NCI-H1930 (cell line): ENCODE results near the gene KASH5.
"Not testable (repeated sequence)": the region's sequence is repeated elsewhere in the genome, so short reads cannot be mapped to it uniquely, and the experiment has no call there.

Experiments used
- DNase-seq, 2 experiments: peaks; one replicate each; lab custom pipeline; 2025; lab: John Stamatoyannopoulos, UW

Gene KASH5

DNA sequence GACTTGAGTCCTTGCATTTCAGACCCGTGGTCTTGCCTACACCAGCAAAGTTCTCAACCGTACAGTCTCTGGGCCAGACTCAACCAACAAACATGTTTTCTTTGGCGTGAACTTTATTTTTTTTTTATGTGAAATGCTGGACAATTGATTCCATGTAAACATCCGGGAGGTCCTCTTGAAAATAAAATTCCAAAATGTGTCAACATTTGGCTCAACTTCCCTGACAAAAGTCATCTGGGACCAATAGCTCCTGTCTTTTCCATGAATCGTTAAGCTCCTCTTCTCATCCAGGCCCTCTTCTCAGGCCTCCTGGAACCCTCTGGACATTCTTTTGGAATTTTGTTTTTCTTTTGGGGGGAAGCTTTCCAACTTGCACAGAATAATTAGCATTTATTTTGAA, 67.7 kb downstream of the KASH5 start:
- DNase-seq: no peak

DNA sequence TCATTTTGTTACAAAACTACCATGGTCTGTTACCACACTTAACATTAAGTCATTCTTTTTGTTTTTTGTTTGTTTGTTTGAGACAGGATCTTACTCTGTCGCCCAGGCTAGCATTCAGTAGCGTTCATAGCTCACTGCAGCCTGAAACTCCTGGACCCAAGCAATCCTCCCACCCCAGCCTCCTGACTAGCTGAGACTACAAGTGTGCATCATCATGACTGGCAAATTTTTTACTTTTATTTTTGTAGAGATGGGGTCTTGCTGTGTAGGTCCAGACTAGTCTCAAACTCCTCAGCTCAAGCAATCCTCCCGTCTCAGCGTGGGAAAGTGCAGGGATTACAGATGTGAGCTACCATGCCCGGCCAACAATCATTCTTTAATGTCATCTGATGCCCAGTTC, 68.3 kb downstream of the KASH5 start:
- no peak for DNase-seq

DNA sequence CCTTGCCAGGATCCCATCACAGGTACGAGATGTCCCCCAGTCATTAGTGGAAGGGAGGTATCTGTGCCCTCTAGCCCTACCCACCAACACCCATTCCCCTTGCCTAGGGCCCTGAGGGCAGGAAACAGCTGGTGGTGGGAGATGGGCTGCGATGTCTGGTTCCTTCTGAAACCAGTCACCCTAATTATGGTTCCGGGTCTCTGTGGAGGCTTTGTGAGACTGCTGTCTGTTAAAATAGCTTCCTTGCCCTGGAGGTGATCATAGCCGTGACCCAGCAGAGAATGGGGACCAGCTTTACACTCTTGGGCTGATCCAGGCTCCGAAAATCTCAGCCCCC, 70.5 kb downstream of the KASH5 start:
- no peak for DNase-seq

DNA sequence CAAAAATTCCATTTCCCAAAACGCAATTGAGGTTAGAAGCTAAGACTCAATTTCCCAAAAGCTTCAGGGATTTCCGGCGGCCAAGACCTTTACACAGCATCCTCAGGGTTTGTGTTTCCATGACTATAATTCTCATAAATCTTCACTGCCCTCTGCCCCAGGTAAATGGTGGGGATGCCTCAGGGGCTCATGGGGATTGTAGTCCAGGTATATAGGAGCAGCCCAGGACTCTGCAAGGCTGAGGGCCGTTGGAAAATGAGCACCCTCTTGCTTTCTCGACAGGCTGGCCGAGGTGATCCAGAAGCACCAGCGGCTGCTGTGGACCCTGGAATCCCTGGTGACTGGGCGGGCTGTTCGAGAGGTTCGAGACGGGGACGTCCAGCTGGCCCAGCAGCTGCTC, 71.3 kb downstream of the KASH5 start:
- no peak for DNase-seq

DNA sequence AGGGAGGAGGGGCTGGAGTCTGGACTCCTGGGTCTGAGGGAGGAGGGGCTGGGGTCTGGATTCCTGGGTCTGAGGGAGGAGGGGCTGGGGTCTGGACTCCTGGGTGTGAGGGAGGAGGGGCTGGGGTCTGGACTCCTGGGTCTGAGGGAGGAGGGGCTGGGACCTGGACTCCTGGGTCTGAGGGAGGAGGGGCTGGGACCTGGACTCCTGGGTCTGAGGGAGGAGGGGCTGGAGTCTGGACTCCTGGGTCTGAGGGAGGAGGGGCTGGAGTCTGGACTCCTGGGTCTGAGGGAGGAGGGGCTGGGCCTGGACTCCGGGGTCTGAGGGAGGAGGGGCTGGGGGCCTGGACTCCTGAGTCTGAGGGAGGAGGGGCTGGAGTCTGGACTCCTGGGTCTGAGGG, 73.1 kb downstream of the KASH5 start:
- not testable (repeated sequence) for DNase-seq

DNA sequence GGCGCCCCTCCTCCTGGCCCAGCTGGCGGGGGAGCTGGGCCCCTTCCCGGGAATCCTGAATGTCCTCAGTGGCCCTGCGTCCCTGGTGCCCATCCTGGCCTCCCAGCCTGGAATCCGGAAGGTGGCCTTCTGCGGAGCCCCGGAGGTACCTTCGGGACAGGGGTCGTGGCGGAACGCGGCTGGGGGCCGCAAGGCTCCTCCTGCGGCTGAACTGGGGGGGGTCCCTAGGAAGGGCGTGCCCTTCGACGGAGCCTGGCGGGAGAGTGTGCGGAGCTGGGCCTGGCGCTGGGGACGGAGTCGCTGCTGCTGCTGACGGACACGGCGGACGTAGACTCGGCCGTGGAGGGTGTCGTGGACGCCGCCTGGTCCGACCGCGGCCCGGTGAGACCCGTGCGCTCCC, 73.6 kb downstream of the KASH5 start:
- no peak for DNase-seq

DNA sequence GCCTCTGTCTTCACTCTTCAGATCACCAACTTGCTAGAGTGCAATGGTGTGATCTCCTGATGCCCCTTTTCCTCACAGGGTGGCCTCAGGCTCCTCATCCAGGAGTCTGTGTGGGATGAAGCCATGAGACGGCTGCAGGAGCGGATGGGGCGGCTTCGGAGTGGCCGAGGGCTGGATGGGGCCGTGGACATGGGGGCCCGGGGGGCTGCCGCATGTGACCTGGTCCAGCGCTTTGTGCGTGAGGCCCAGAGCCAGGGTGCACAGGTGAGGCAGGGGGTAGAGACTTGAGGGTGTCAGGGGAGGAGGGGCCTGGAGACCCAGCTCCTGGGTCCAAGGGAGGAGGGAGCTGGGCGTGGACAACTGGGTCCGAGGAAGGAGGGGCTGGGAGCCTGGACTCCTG, 74.4 kb downstream of the KASH5 start:
- DNase-seq: no peak

DNA sequence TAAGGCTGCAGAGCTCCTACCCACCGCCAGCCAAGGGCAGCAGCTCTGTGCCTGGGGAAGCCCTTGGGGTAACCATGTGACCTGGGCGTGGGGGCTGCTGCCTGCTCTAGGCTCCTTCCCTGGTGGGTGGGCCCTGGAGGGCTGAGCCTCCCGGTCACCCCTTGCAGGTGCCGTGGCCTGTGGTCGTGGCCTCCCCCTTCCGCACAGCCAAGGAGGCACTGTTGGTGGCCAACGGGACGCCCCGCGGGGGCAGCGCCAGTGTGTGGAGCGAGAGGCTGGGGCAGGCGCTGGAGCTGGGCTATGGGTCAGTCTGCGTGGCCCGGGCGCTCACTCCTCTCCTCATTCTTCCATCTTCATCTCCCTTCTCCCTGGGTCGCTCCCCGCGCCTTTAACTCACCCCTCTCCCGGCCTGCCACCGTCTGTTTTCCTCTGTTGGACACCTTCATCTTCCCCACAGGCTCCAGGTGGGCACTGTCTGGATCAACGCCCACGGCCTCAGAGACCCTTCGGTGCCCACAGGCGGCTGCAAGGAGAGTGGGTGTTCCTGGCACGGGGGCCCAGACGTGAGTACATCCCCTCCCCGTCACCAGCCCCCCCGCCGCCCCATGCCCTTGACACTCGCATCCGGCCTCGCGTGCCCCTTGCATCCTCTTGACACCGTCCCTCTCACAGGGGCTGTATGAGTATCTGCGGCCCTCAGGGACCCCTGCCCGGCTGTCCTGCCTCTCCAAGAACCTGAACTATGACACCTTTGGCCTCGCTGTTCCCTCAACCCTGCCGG, 76.1 kb downstream of the KASH5 start:
- no peak for DNase-seq

DNA sequence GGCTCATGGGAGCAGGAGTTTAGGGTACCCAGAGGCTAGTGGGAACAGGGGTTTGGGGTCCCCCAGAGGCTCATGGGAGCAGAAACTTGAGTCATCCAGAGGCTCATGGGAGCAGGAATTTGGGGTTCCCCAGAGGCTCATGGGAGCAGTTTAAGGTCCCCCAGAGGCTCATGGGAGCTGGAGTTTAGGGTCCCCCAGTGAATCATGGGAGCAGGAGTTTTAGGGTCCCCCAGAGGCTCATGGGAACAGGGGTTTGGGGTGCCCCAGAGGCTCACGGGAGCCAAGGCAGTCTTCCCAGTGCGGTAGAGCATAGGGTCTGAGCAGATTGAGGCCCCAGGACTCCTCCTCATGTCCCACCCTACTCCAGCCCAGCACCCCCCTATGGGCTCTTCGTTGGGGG, 77.3 kb downstream of the KASH5 start:
- no peak for DNase-seq
